HepG2 (cell line): ENCODE data around the gene ZBTB46. TPM values are rescaled to one million over a fixed set of nuclear protein-coding genes. Genes with fewer than 3 reads are reported as not detected.

Experiments
- AGO2 ChIP-seq: fragments of 200-400 bp; formaldehyde crosslinking; optimal IDR thresholded peaks from 2 replicates; pipeline ENCODE3; 2017; ENCODE audit warnings: mild to moderate bottlenecking, low read depth, low read length, moderate library complexity
- CHD2 ChIP-seq: IDR thresholded peaks from 2 replicates; pipeline ENCODE4 v1.6.1; 2011; ENCODE audit warnings: low read depth, low read length, improper control_type of control experiment
- CREM ChIP-seq, 2 experiments: sonication (generic) in 1 of 2; formaldehyde crosslinking in 1 of 2; IDR thresholded peaks; 2 replicates each; pipeline versions ENCODE4 v1.4.0 to v1.6.1; 2016 to 2020; ENCODE audit warnings: antibody characterized with exemption in 1 of 2, mild to moderate bottlenecking in 1 of 2, missing genetic modification reagents in 1 of 2
- HNRNPH1 ChIP-seq: fragments of 200-400 bp; formaldehyde crosslinking; optimal IDR thresholded peaks from 2 replicates; pipeline ENCODE3; 2017; ENCODE audit warnings: mild to moderate bottlenecking, low read depth, low read length
- MAFG ChIP-seq: sonication (generic); formaldehyde crosslinking; IDR thresholded peaks from 2 replicates; pipeline ENCODE4 v1.5.1; 2020; ENCODE audit warnings: mild to moderate bottlenecking, missing genetic modification reagents
- NCOA5 ChIP-seq: sonication (generic); formaldehyde crosslinking; IDR thresholded peaks from 2 replicates; pipeline ENCODE4 v1.4.0; 2020; ENCODE audit warnings: missing genetic modification reagents
- NR2C2 ChIP-seq: sonication (generic); formaldehyde crosslinking; IDR thresholded peaks from 2 replicates; pipeline ENCODE4 v1.4.0; 2020; ENCODE audit warnings: missing genetic modification reagents, mild to moderate bottlenecking, moderate library complexity, borderline replicate concordance
- PAWR ChIP-seq: sonication (generic); formaldehyde crosslinking; IDR thresholded peaks from 2 replicates; pipeline ENCODE4 v1.4.0; 2020; ENCODE audit warnings: missing genetic modification reagents, mild to moderate bottlenecking, borderline replicate concordance
- POLR2AphosphoS5 ChIP-seq: IDR thresholded peaks from 2 replicates; pipeline ENCODE4 v1.6.1; 2012; ENCODE audit warnings: low read depth, low read length
- REXO4 ChIP-seq: sonication (generic); formaldehyde crosslinking; IDR thresholded peaks from 2 replicates; pipeline ENCODE4 v1.8.0; 2022; ENCODE audit warnings: missing genetic modification reagents, mild to moderate bottlenecking, borderline replicate concordance
- SUZ12 ChIP-seq: fragments of 150-350 bp; IDR thresholded peaks from 2 replicates; pipeline ENCODE4 v1.6.1; 2014; ENCODE audit warnings: low read depth, low read length
- ZFP36L2 ChIP-seq: sonication (generic); formaldehyde crosslinking; IDR thresholded peaks from 2 replicates; pipeline ENCODE4 v1.4.0; 2020; ENCODE audit warnings: missing genetic modification reagents
- ZFP82 ChIP-seq: sonication (generic); formaldehyde crosslinking; IDR thresholded peaks from 2 replicates; pipeline ENCODE4 v1.5.1; 2020; ENCODE audit warnings: mild to moderate bottlenecking, missing genetic modification reagents, borderline replicate concordance
- ZKSCAN5 ChIP-seq: sonication (generic); formaldehyde crosslinking; IDR thresholded peaks from 2 replicates; pipeline ENCODE4 v1.5.1; 2020; ENCODE audit warnings: mild to moderate bottlenecking, missing genetic modification reagents
- ZNF543 ChIP-seq: sonication (generic); formaldehyde crosslinking; IDR thresholded peaks from 2 replicates; pipeline ENCODE4 v1.4.0; 2020; ENCODE audit warnings: mild to moderate bottlenecking, missing genetic modification reagents
- ZNF567 ChIP-seq: sonication (generic); formaldehyde crosslinking; IDR thresholded peaks from 2 replicates; pipeline ENCODE4 v1.8.1; 2023; ENCODE audit warnings: mild to moderate bottlenecking, missing genetic modification reagents, borderline replicate concordance
- ZNF615 ChIP-seq: sonication (generic); formaldehyde crosslinking; IDR thresholded peaks from 2 replicates; pipeline ENCODE4 v1.5.0; 2020; ENCODE audit warnings: mild to moderate bottlenecking, missing genetic modification reagents, borderline replicate concordance
- polyA plus RNA-seq, 8 experiments: library from polyadenylated mRNA; depleted of rRNA in 3 of 8; stranded (reverse) in 7 of 8; unstranded in 1 of 8; fragments of >200 nt; fragmentation: Illumina TruSeq in 4 of 8; extraction: Trizol in 4 of 8; gene quantifications; 2 replicates each; pipeline versions ENCODE4 v1.2.1 to v1.2.3, GENCODE V29; 2011 to 2016; ENCODE audit warnings: low read depth in 4 of 8, missing spikeins in 1 of 8, mixed read lengths in 1 of 8; ENCODE audit not compliant: insufficient read depth in 1 of 8
- total RNA-seq, 5 experiments: library from RNA; depleted of rRNA; stranded (reverse); fragments of >200 nt; fragmentation: Illumina TruSeq; extraction: Trizol; gene quantifications; 2 replicates each; pipeline ENCODE4 v1.2.3, GENCODE V29; 2016; ENCODE audit warnings: low read depth in 1 of 5
- TF ChIP-seq, protein P1 (sequence below): sonication (generic); formaldehyde crosslinking; IDR thresholded peaks from 2 replicates; pipeline ENCODE4 v1.5.0; 2020; ENCODE audit warnings: missing genetic modification reagents
- TF ChIP-seq, protein P2 (sequence below): sonication (generic); formaldehyde crosslinking; conservative IDR thresholded peaks from 2 replicates; pipeline ENCODE4 v1.5.0; 2020; ENCODE audit warnings: missing genetic modification reagents
- TF ChIP-seq, protein P3 (sequence below): sonication (generic); formaldehyde crosslinking; IDR thresholded peaks from 2 replicates; pipeline ENCODE4 v1.5.0; 2020; ENCODE audit warnings: mild to moderate bottlenecking, missing genetic modification reagents, borderline replicate concordance

The ZBTB46 gene
- total and polyA plus RNA-seq, 2 of the 13 experiments (the other 11 are each of a cell fraction or from before 2014, with no cell fraction given), result 1.6 to 13.5 TPM

DNA sequence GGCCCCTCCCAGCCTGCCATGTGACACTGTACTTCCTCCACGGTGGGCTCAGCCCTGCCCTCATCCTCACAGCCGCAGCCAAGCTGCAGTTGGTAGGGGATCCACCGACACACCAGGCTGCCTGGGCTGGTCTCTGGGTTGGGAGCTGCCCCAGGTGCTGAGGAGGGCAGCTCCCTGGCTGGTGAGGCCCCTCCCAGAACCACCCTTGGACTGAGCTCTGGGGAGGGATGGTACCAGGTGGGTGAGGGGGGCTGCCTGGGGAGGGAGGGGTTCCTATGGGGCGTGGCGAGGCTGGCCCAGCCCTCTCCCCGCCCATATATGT lies 134.8 kb downstream of the ZBTB46 start (continued):
- TF ChIP-seq, protein P1, sequence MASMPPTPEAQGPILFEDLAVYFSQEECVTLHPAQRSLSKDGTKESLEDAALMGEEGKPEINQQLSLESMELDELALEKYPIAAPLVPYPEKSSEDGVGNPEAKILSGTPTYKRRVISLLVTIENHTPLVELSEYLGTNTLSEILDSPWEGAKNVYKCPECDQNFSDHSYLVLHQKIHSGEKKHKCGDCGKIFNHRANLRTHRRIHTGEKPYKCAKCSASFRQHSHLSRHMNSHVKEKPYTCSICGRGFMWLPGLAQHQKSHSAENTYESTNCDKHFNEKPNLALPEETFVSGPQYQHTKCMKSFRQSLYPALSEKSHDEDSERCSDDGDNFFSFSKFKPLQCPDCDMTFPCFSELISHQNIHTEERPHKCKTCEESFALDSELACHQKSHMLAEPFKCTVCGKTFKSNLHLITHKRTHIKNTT (CRISPR knock-in tag), result no peak
- TF ChIP-seq, protein P2, sequence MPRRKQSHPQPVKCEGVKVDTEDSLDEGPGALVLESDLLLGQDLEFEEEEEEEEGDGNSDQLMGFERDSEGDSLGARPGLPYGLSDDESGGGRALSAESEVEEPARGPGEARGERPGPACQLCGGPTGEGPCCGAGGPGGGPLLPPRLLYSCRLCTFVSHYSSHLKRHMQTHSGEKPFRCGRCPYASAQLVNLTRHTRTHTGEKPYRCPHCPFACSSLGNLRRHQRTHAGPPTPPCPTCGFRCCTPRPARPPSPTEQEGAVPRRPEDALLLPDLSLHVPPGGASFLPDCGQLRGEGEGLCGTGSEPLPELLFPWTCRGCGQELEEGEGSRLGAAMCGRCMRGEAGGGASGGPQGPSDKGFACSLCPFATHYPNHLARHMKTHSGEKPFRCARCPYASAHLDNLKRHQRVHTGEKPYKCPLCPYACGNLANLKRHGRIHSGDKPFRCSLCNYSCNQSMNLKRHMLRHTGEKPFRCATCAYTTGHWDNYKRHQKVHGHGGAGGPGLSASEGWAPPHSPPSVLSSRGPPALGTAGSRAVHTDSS, result no peak
- TF ChIP-seq ZKSCAN5 (CRISPR knock-in tag) (no peak), HNRNPH1 (peak; percentile 25), PAWR (CRISPR knock-in tag) (no peak), CREM (IDR thresholded peaks at IDR 0.05) (no peak), CREM (CRISPR knock-in tag; IDR thresholded peaks at IDR 0.05) (no peak), AGO2 (no peak), MAFG (CRISPR knock-in tag) (no peak), ZNF567 (CRISPR knock-in tag) (no peak), NR2C2 (CRISPR knock-in tag) (no peak), ZNF615 (CRISPR knock-in tag) (no peak), REXO4 (CRISPR knock-in tag) (no peak), ZFP36L2 (CRISPR knock-in tag) (no peak), POLR2AphosphoS5 (no peak), NCOA5 (no peak), SUZ12 (no peak), CHD2 (0 out of 2 replicates have a peak, but pooled peaks have one; percentile 35), ZNF543 (no peak), ZFP82 (CRISPR knock-in tag) (no peak)
- TF ChIP-seq, protein P3, sequence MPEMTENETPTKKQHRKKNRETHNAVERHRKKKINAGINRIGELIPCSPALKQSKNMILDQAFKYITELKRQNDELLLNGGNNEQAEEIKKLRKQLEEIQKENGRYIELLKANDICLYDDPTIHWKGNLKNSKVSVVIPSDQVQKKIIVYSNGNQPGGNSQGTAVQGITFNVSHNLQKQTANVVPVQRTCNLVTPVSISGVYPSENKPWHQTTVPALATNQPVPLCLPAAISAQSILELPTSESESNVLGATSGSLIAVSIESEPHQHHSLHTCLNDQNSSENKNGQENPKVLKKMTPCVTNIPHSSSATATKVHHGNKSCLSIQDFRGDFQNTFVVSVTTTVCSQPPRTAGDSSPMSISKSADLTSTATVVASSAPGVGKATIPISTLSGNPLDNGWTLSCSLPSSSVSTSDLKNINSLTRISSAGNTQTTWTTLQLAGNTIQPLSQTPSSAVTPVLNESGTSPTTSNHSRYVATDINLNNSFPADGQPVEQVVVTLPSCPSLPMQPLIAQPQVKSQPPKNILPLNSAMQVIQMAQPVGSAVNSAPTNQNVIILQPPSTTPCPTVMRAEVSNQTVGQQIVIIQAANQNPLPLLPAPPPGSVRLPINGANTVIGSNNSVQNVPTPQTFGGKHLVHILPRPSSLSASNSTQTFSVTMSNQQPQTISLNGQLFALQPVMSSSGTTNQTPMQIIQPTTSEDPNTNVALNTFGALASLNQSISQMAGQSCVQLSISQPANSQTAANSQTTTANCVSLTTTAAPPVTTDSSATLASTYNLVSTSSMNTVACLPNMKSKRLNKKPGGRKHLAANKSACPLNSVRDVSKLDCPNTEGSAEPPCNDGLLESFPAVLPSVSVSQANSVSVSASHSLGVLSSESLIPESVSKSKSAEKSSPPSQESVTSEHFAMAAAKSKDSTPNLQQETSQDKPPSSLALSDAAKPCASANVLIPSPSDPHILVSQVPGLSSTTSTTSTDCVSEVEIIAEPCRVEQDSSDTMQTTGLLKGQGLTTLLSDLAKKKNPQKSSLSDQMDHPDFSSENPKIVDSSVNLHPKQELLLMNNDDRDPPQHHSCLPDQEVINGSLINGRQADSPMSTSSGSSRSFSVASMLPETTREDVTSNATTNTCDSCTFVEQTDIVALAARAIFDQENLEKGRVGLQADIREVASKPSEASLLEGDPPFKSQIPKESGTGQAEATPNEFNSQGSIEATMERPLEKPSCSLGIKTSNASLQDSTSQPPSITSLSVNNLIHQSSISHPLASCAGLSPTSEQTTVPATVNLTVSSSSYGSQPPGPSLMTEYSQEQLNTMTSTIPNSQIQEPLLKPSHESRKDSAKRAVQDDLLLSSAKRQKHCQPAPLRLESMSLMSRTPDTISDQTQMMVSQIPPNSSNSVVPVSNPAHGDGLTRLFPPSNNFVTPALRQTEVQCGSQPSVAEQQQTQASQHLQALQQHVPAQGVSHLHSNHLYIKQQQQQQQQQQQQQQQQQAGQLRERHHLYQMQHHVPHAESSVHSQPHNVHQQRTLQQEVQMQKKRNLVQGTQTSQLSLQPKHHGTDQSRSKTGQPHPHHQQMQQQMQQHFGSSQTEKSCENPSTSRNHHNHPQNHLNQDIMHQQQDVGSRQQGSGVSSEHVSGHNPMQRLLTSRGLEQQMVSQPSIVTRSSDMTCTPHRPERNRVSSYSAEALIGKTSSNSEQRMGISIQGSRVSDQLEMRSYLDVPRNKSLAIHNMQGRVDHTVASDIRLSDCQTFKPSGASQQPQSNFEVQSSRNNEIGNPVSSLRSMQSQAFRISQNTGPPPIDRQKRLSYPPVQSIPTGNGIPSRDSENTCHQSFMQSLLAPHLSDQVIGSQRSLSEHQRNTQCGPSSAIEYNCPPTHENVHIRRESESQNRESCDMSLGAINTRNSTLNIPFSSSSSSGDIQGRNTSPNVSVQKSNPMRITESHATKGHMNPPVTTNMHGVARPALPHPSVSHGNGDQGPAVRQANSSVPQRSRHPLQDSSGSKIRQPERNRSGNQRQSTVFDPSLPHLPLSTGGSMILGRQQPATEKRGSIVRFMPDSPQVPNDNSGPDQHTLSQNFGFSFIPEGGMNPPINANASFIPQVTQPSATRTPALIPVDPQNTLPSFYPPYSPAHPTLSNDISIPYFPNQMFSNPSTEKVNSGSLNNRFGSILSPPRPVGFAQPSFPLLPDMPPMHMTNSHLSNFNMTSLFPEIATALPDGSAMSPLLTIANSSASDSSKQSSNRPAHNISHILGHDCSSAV (CRISPR knock-in tag), result no peak
